Liver (tissue), 9 donors: ENCODE results near the gene ARHGAP33. TPM values are rescaled to one million over a fixed set of nuclear protein-coding genes. Genes with fewer than 3 reads are reported as not detected.
A peak's percentile ranks its signal among the peaks of the same experiment; 100 is the strongest.

Experiments
- DNase-seq: peaks from one replicate; pipeline ENCODE4 v3.0.0-alpha.2; 2017; ENCODE audit warnings: low spot score
- H3K27ac ChIP-seq, 2 donors: one replicate each; pipeline ENCODE4 v1.7.0; 2013; ENCODE audit warnings: inconsistent platforms in 2 of 2, low read length in 2 of 2, control low read depth in 1 of 2, low read depth in 1 of 2, mild to moderate bottlenecking in 1 of 2
- H3K27me3 ChIP-seq, 4 donors: one replicate each; pipeline versions ENCODE4 v1.6.1 to v1.7.0; 2013; ENCODE audit warnings: low read length in 3 of 4, inconsistent platforms in 1 of 4, mild to moderate bottlenecking in 1 of 4, moderate library complexity in 1 of 4; ENCODE audit not compliant: control insufficient read depth in 4 of 4, insufficient read depth in 4 of 4
- H3K36me3 ChIP-seq, 4 donors: one replicate each; pipeline versions ENCODE4 v1.6.1 to v1.7.0; 2013; ENCODE audit warnings: low read length in 3 of 4, mild to moderate bottlenecking in 3 of 4, low read depth in 1 of 4, moderate library complexity in 1 of 4; ENCODE audit not compliant: control insufficient read depth in 4 of 4, insufficient read depth in 3 of 4
- H3K4me1 ChIP-seq, 4 donors: one replicate each; pipeline versions ENCODE4 v1.6.1 to v1.7.0; 2013; ENCODE audit warnings: low read length in 3 of 4, mild to moderate bottlenecking in 3 of 4, moderate library complexity in 1 of 4; ENCODE audit not compliant: control insufficient read depth in 4 of 4, insufficient read depth in 4 of 4
- H3K4me3 ChIP-seq, 3 donors: one replicate each; pipeline versions ENCODE4 v1.6.1 to v1.7.0; 2013; ENCODE audit warnings: low read length in 3 of 3, control low read depth in 1 of 3, low read depth in 1 of 3, mild to moderate bottlenecking in 1 of 3
- H3K9ac ChIP-seq, 2 donors: one replicate each; pipeline ENCODE4 v1.7.0; 2013; ENCODE audit warnings: low read length in 2 of 2, mild to moderate bottlenecking in 2 of 2, moderate library complexity in 2 of 2, control low read depth in 1 of 2, low read depth in 1 of 2
- H3K9me3 ChIP-seq, 4 donors: one replicate each; pipeline versions ENCODE4 v1.6.1 to v1.7.0; 2013; ENCODE audit warnings: low read length in 3 of 4; ENCODE audit not compliant: control insufficient read depth in 4 of 4
- ATF3 ChIP-seq: IDR thresholded peaks from 2 replicates; pipeline ENCODE4 v1.6.1; 2016; ENCODE audit warnings: antibody characterized with exemption
- CTCF ChIP-seq: fragments of 150-350 bp; IDR thresholded peaks from 2 replicates; pipeline ENCODE4 v1.5.1; 2017; ENCODE audit warnings: improper control_type of control experiment, low read depth, low read length; ENCODE audit not compliant: missing input control
- EGR1 ChIP-seq, 2 donors: IDR thresholded peaks; 2 replicates each; pipeline ENCODE4 v1.6.1; 2016 to 2018; ENCODE audit warnings: antibody characterized with exemption in 2 of 2, low read depth in 2 of 2
- FOXA1 ChIP-seq: IDR thresholded peaks from 2 replicates; pipeline ENCODE4 v1.6.1; 2016; ENCODE audit warnings: antibody characterized with exemption
- FOXA2 ChIP-seq: IDR thresholded peaks from 2 replicates; pipeline ENCODE4 v1.6.1; 2016; ENCODE audit warnings: antibody characterized with exemption
- GABPA ChIP-seq, 2 donors: IDR thresholded peaks in 1 of 2; conservative IDR thresholded peaks in 1 of 2; 2 replicates each; pipeline ENCODE4 v1.6.1; 2016; ENCODE audit warnings: antibody characterized with exemption in 2 of 2, mild to moderate bottlenecking in 1 of 2, moderate library complexity in 1 of 2
- HNF4A ChIP-seq, 2 donors: conservative IDR thresholded peaks; 2 replicates each; pipeline ENCODE4 v1.6.1; 2016; ENCODE audit warnings: antibody characterized with exemption in 2 of 2, mild to moderate bottlenecking in 2 of 2
- HNF4G ChIP-seq: IDR thresholded peaks from 2 replicates; pipeline ENCODE4 v1.6.1; 2016; ENCODE audit warnings: antibody characterized with exemption
- JUND ChIP-seq, 2 donors: IDR thresholded peaks; 2 replicates each; pipeline ENCODE4 v1.6.1; 2016; ENCODE audit warnings: antibody characterized with exemption in 2 of 2
- MAX ChIP-seq: IDR thresholded peaks from 2 replicates; pipeline ENCODE4 v1.6.1; 2016; ENCODE audit warnings: antibody characterized with exemption
- NR2F2 ChIP-seq: IDR thresholded peaks from 2 replicates; pipeline ENCODE4 v1.6.1; 2016; ENCODE audit warnings: antibody characterized with exemption
- RAD21 ChIP-seq, 2 donors: IDR thresholded peaks; 2 replicates each; pipeline ENCODE4 v1.6.1; 2016; ENCODE audit warnings: antibody characterized with exemption in 2 of 2, mild to moderate bottlenecking in 2 of 2
- REST ChIP-seq: IDR thresholded peaks from 2 replicates; pipeline ENCODE4 v1.6.1; 2016; ENCODE audit warnings: antibody characterized with exemption, mild to moderate bottlenecking
- RXRA ChIP-seq, 2 donors: IDR thresholded peaks; 2 replicates each; pipeline ENCODE4 v1.6.1; 2017 to 2018; ENCODE audit warnings: antibody characterized with exemption in 2 of 2, mild to moderate bottlenecking in 1 of 2
- SP1 ChIP-seq: IDR thresholded peaks from 2 replicates; pipeline ENCODE4 v1.6.1; 2018; ENCODE audit warnings: antibody characterized with exemption, mild to moderate bottlenecking
- TAF1 ChIP-seq: conservative IDR thresholded peaks from 2 replicates; pipeline ENCODE4 v1.6.1; 2016; ENCODE audit warnings: antibody characterized with exemption, mild to moderate bottlenecking
- YY1 ChIP-seq: IDR thresholded peaks from 2 replicates; pipeline ENCODE4 v1.6.1; 2016; ENCODE audit warnings: antibody characterized with exemption, mild to moderate bottlenecking
- ZBTB33 ChIP-seq: IDR thresholded peaks from 2 replicates; pipeline ENCODE4 v1.6.1; 2016; ENCODE audit warnings: antibody characterized with exemption
- WGBS: extraction: QIAGEN DNeasy Blood & Tissue Kit; methylation state at CpG from one replicate; pipeline ENCODE4 v1.1.7; 2013; 5-methylcytosine and 5-hydroxymethylcytosine counted together
- polyA plus RNA-seq, 2 donors: library from polyadenylated mRNA; stranded (reverse) in 1 of 2; unstranded in 1 of 2; fragments of 200-250 nt in 1 of 2; fragments of >200 nt in 1 of 2; fragmentation: Nextera tagmentation in 1 of 2; extraction: Ambion mirVana in 1 of 2; gene quantifications; one replicate each; pipeline versions ENCODE4 v1.2.1 to v1.2.3, GENCODE V29; 2013 to 2015
- total RNA-seq, 2 donors: library from RNA; depleted of rRNA; stranded (reverse); fragments of >200 nt; gene quantifications; one replicate each; pipeline ENCODE4 v1.2.3, GENCODE V29; 2014
- donor health status: healthy.
- donor health status: healthy.
- donor health status: healthy.
- donor health status: healthy.
- donor health status: healthy.

Gene ARHGAP33
- total and polyA plus RNA-seq, 4 donors, result 0.85 to 10.1 (median 1.8) TPM

- WGBS, result 5% methylated on average over 16 of the region's 16 CpGs
- DNase-seq, result no peak
- Histone ChIP-seq H3K9me3 (no peaks in the 10 kb centered on the region), H3K27ac (peak overlapping the region; percentile 78 to 82), H3K27me3 (no peaks in the 10 kb centered on the region), H3K9ac (no peak overlapping the region), H3K4me1 (peaks cover 12 to 48% (median 19%) of the 10 kb centered on the region in 4 donors), H3K36me3 (peaks cover 9 to 37% (median 11%) of the 10 kb centered on the region in 4 donors), H3K4me3 (peak overlapping the region; percentile 55 to 73 (median 60))
- TF ChIP-seq HNF4G, result no peak
- no peak for TF ChIP-seq FOXA1
- no peak for TF ChIP-seq YY1
- no peak for TF ChIP-seq GABPA (IDR thresholded peaks at IDR 0.05 in 1 of 2, conservative IDR thresholded peaks at IDR 0.05 in 1 of 2)
Measured at GRCh38 chr19:35740108-35740422, 35.3 kb upstream of the ARHGAP33 start.

- Histone ChIP-seq H3K4me1 (peaks cover 12 to 48% (median 20%) of the 10 kb centered on the region in 4 donors), H3K9me3 (no peaks in the 10 kb centered on the region), H3K36me3 (peaks cover 7 to 31% (median 11%) of the 10 kb centered on the region in 4 donors), H3K27me3 (no peaks in the 10 kb centered on the region), H3K9ac (peak overlapping the region; percentile 66 to 84), H3K27ac (peak overlapping the region; percentile 89 to 93), H3K4me3 (peak overlapping the region; percentile 60 to 73 (median 73))
- peak; percentile 96 for DNase-seq
- TF ChIP-seq ATF3 (no peak), REST (peak; percentile 72), SP1 (peak; percentile 89), HNF4A (conservative IDR thresholded peaks at IDR 0.05) (peak; percentile 49 to 63), FOXA1 (peak; percentile 9), CTCF (no peak), EGR1 (IDR thresholded peaks at IDR 0.05; ENCODE audit: low read depth in 2 of 2) (no peak), YY1 (peak; percentile 73), MAX (peak; percentile 75), RAD21 (IDR thresholded peaks at IDR 0.05) (no peak), GABPA (IDR thresholded peaks at IDR 0.05 in 1 of 2, conservative IDR thresholded peaks at IDR 0.05 in 1 of 2) (peak in 1 of 2 donors; percentile 70), TAF1 (peak; percentile 62), JUND (IDR thresholded peaks at IDR 0.05) (peak in 1 of 2 donors; percentile 51), ZBTB33 (no peak), FOXA2 (peak; percentile 8), RXRA (IDR thresholded peaks at IDR 0.05) (peak; percentile 26 to 49), NR2F2 (no peak), HNF4G (peak; percentile 9)
- under 1% methylated on average over 63 of the region's 63 CpGs for WGBS
Measured at GRCh38 chr19:35740423-35741202, 34.8 kb upstream of the ARHGAP33 start.
